Kidney (tissue), 14 donors: ENCODE measurements around the gene NT5DC1. TPM values are rescaled to one million over a fixed set of nuclear protein-coding genes. Genes with fewer than 3 reads are reported as not detected.

ENCODE experiments used
- DNase-seq, 5 donors: peaks; one replicate each; pipeline ENCODE4 v3.0.0-alpha.2; 2013 to 2020
- FAIRE-seq: peaks from 2 replicates; lab custom pipeline; 2012; peaks lifted over from hg19 to GRCh38; lab: Jason Lieb, UNC
- H3K27ac ChIP-seq, 2 donors: one replicate each; pipeline ENCODE4 v1.7.0; 2013; ENCODE audit warnings: low read depth in 2 of 2, low read length in 2 of 2, inconsistent platforms in 1 of 2
- H3K27me3 ChIP-seq: one replicate; pipeline ENCODE4 v1.7.1; 2013; ENCODE audit warnings: low read length, inconsistent platforms; ENCODE audit not compliant: control insufficient read depth, insufficient read depth
- H3K36me3 ChIP-seq, 3 donors: one replicate each; pipeline versions ENCODE4 v1.7.0 to v1.7.1; 2013; ENCODE audit warnings: low read length in 3 of 3, control low read depth in 1 of 3, inconsistent platforms in 1 of 3; ENCODE audit not compliant: insufficient read depth in 3 of 3, control insufficient read depth in 2 of 3
- H3K4me1 ChIP-seq, 3 donors: one replicate each; pipeline versions ENCODE4 v1.7.0 to v1.7.1; 2013; ENCODE audit warnings: low read length in 3 of 3, inconsistent platforms in 1 of 3, low read depth in 1 of 3; ENCODE audit not compliant: control insufficient read depth in 2 of 3, insufficient read depth in 2 of 3
- H3K4me3 ChIP-seq, 3 donors: one replicate each; pipeline versions ENCODE4 v1.7.0 to v1.8.1; 2013; ENCODE audit warnings: low read length in 3 of 3, control low read depth in 1 of 3, inconsistent platforms in 1 of 3
- H3K9ac ChIP-seq, 3 donors: one replicate each; pipeline versions ENCODE4 v1.7.0 to v1.7.1; 2013; ENCODE audit warnings: low read length in 3 of 3, control low read depth in 1 of 3, inconsistent platforms in 1 of 3
- H3K9me3 ChIP-seq, 3 donors: one replicate each; pipeline versions ENCODE4 v1.7.0 to v1.7.1; 2013; ENCODE audit warnings: low read length in 3 of 3, control low read depth in 1 of 3, inconsistent platforms in 1 of 3; ENCODE audit not compliant: control insufficient read depth in 2 of 3, insufficient read depth in 1 of 3
- CTCF ChIP-seq: IDR thresholded peaks from 3 replicates; pipeline ENCODE4 v1.5.1; 2012; ENCODE audit warnings: mild to moderate bottlenecking, moderate library complexity, borderline replicate concordance; ENCODE audit not compliant: insufficient read depth; ENCODE audit errors: extremely low read depth
- intact Hi-C: fragments of 100-400 bp; cut with DNase I; formaldehyde crosslinking; loops from one replicate; pipeline ENCODE4 v1.11.1; 2022
- polyA plus RNA-seq: library from polyadenylated mRNA; stranded (reverse); fragments of 350-450 nt; fragmentation: Illumina TruSeq; extraction: RNeasy Lipid Tissue Mini Kit (QIAGEN cat#74804); gene quantifications from one replicate; pipeline ENCODE4 v1.2.3, GENCODE V29; 2014; ENCODE audit warnings: low read depth, low replicate concordance; ENCODE audit not compliant: insufficient read depth
- total RNA-seq: library from RNA; stranded (reverse); fragmentation: NEBNext Ultra II Directional; extraction: Animal tissue kit (Norgen Biotek cat#: 25700); gene quantifications from one replicate; pipeline ENCODE4 v1.2.1, GENCODE V29; 2021
- donor health status: control.
- donor health status: control.
- donor health status: control.
- donor health status: control.
- donor health status: control.
- donor health status: DM: yes; HTN: yes; CAD: no.
- donor health status: Normal renal cell carcinoma (clear cell type).

Gene NT5DC1
- total and polyA plus RNA-seq, 2 donors from 2014 or later, result 34.8 to 41.7 TPM

GRCh38 chr6:116070616-116071389, 29.9 kb upstream of the NT5DC1 start:
- Histone ChIP-seq H3K36me3 (no peaks in the 10 kb centered on the region), H3K27ac (no peak overlapping the region), H3K4me1 (no peaks in the 10 kb centered on the region), H3K9ac (no peak overlapping the region), H3K27me3 (no peaks in the 10 kb centered on the region), H3K9me3 (no peaks in the 10 kb centered on the region), H3K4me3 (no peak overlapping the region)
- DNase-seq, result peak in 1 of 5 donors; percentile 8
- TF ChIP-seq CTCF, result no peak
- intact Hi-C loops, result no loop called here
- no peak for FAIRE-seq

- FAIRE-seq (no peak), DNase-seq (no peak)
- intact Hi-C loops, result no loop called here
These were observed 28.3 kb upstream of the NT5DC1 start for GRCh38 chr6:116072368-116072767.

GRCh38 chr6:116073765-116074440, 26.8 kb upstream of the NT5DC1 start:
- no peak overlapping the region for H3K9ac ChIP-seq
- no peaks in the 10 kb centered on the region for H3K9me3 ChIP-seq
- no peak overlapping the region for H3K4me3 ChIP-seq
- no peaks in the 10 kb centered on the region for H3K4me1 ChIP-seq
- H3K27me3 ChIP-seq, result no peaks in the 10 kb centered on the region
- no peaks in the 10 kb centered on the region for H3K36me3 ChIP-seq
- H3K27ac ChIP-seq, result no peak overlapping the region
- TF ChIP-seq CTCF, result no peak
- DNase-seq, result no peak
- no peak for FAIRE-seq
- intact Hi-C loops, result no loop called here

More at GRCh38 chr6:116072368-116072767, 28.3 kb upstream of the NT5DC1 start:
- no peaks in the 10 kb centered on the region for H3K27me3 ChIP-seq
- no peaks in the 10 kb centered on the region for H3K9me3 ChIP-seq
- no peaks in the 10 kb centered on the region for H3K36me3 ChIP-seq
- no peaks in the 10 kb centered on the region for H3K4me1 ChIP-seq
- no peak overlapping the region for H3K4me3 ChIP-seq
- H3K27ac ChIP-seq, result no peak overlapping the region
- no peak for TF ChIP-seq CTCF
- no peak overlapping the region for H3K9ac ChIP-seq
